ENCODE measurements around the gene BCL11A.

Gene BCL11A

DNA sequence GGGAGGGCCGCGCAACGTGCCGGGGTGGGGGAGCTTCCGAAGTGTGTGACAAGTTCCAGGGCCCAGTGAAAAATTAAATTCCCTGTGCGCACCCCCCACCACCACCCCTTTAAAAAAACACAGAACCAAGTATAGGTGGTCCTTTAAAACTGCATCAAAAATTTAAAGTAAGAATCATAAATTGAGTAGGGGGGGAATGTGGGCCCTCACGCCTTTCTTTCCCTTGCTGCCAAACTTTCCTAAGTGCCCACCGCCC, 2.5 kb downstream of the BCL11A start:
- no peaks in the 10 kb centered on the region for H4K20me1 ChIP-seq (ENCODE audit: insufficient read depth)
- peaks cover 27% of the 10 kb centered on the region for H3K4me1 ChIP-seq (ENCODE audit: low read depth, poor library complexity, severe bottlenecking)
- H3K4me2 ChIP-seq, result peak overlapping the region; percentile 97
- TF ChIP-seq, protein P1, sequence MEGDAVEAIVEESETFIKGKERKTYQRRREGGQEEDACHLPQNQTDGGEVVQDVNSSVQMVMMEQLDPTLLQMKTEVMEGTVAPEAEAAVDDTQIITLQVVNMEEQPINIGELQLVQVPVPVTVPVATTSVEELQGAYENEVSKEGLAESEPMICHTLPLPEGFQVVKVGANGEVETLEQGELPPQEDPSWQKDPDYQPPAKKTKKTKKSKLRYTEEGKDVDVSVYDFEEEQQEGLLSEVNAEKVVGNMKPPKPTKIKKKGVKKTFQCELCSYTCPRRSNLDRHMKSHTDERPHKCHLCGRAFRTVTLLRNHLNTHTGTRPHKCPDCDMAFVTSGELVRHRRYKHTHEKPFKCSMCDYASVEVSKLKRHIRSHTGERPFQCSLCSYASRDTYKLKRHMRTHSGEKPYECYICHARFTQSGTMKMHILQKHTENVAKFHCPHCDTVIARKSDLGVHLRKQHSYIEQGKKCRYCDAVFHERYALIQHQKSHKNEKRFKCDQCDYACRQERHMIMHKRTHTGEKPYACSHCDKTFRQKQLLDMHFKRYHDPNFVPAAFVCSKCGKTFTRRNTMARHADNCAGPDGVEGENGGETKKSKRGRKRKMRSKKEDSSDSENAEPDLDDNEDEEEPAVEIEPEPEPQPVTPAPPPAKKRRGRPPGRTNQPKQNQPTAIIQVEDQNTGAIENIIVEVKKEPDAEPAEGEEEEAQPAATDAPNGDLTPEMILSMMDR (conservative IDR thresholded peaks at IDR 0.05; ENCODE audit: low read depth, low read length), result no peak
- peaks cover 55% of the 10 kb centered on the region for H3K79me2 ChIP-seq (ENCODE audit: insufficient read depth, low read depth)
- peak overlapping the region; percentile 94 for H3K9ac ChIP-seq
- H3K4me3 ChIP-seq (IDR thresholded peaks at IDR 0.05; ENCODE audit: insufficient read depth, low read depth, low read length), result peak overlapping the region; percentile 73
- H3K27ac ChIP-seq, result peak overlapping the region; percentile 96
- H3K36me3 ChIP-seq (ENCODE audit: insufficient read depth), result no peaks in the 10 kb centered on the region
- H2AFZ ChIP-seq (ENCODE audit: low read depth), result peak overlapping the region; percentile 60
- peaks cover 4% of the 10 kb centered on the region; the same call in 1 of the 2 replicates for H3K27me3 ChIP-seq (ENCODE audit: insufficient read depth, low read depth)

DNA sequence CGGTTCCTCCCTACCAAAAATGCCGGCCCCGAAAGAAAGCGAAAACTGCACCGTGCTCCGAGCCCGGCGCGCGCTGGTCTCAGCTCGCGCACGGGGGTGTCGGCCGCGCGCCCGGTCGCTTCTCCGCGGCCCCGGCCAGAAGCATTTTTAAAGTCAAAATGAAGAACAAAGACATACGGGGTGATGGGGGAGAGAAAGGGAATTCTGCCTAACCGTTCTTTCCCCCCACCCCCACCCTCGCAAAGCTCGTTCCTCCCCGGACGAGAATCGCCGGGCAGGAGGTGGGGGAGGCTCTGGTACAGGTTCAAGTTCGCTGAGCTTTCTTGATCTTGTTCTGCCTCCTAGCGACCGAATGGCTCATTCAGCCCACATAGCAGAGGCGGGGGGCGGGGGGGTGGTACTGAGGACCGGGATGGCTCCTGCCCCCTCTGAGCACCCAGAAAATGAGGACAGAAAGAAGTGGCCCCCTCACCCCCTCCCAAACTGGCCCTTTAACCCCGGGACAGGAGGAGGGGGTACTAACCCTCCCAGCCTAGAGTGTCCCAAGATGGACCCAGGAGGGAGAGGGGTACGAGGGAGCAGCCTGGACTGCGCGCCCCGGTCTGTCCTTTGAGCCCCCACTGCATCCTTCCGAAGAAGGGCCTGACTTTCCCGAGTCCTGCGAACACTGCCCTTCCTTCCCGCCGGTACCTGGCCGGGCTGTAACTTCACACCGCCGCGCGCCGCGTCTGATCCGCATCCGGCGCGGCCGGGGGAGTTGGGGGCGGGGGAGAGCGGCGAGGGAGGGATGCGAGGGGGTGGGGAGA, 3.1 kb downstream of the BCL11A start:
- H3K4me1 ChIP-seq (ENCODE audit: low read depth, poor library complexity, severe bottlenecking), result peaks cover 33% of the 10 kb centered on the region
- no peaks in the 10 kb centered on the region for H4K20me1 ChIP-seq (ENCODE audit: insufficient read depth)
- peaks cover 60% of the 10 kb centered on the region for H3K79me2 ChIP-seq (ENCODE audit: insufficient read depth, low read depth)
- H3K27me3 ChIP-seq (ENCODE audit: insufficient read depth, low read depth), result peaks cover 4% of the 10 kb centered on the region; the same call in 1 of the 2 replicates
- peak overlapping the region; percentile 94 for H3K9ac ChIP-seq
- TF ChIP-seq, protein P1 (conservative IDR thresholded peaks at IDR 0.05; ENCODE audit: low read depth, low read length), result peak; percentile 86
- peak overlapping the region; percentile 97 for H3K4me2 ChIP-seq
- peak overlapping the region; percentile 96 for H3K27ac ChIP-seq
- H2AFZ ChIP-seq (ENCODE audit: low read depth), result peak overlapping the region; percentile 60
- H3K36me3 ChIP-seq (ENCODE audit: insufficient read depth), result no peaks in the 10 kb centered on the region
- H3K4me3 ChIP-seq (IDR thresholded peaks at IDR 0.05; ENCODE audit: insufficient read depth, low read depth, low read length), result no peak overlapping the region

DNA sequence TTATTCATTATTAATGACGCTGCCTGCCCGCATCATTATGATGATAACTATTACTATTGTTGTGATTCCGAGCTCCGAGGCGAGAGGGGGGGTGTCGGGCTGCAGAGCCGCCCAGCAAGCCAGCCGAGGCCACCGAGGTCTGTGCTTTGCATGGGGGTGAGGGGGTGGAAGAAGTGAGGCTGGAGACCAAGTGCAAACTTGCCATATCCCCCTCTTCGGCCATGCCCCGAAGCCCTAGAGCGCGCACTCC, 3.6 kb downstream of the BCL11A start:
- TF ChIP-seq, protein P1 (conservative IDR thresholded peaks at IDR 0.05; ENCODE audit: low read depth, low read length), result no peak
- H3K4me2 ChIP-seq, result peak overlapping the region; percentile 97
- H2AFZ ChIP-seq (ENCODE audit: low read depth), result peak overlapping the region; percentile 60
- peaks cover 4% of the 10 kb centered on the region; the same call in 1 of the 2 replicates for H3K27me3 ChIP-seq (ENCODE audit: insufficient read depth, low read depth)
- H3K4me1 ChIP-seq (ENCODE audit: low read depth, poor library complexity, severe bottlenecking), result peaks cover 38% of the 10 kb centered on the region
- H3K9ac ChIP-seq, result peak overlapping the region; percentile 94
- H3K36me3 ChIP-seq (ENCODE audit: insufficient read depth), result no peaks in the 10 kb centered on the region
- peaks cover 62% of the 10 kb centered on the region for H3K79me2 ChIP-seq (ENCODE audit: insufficient read depth, low read depth)
- H3K27ac ChIP-seq, result peak overlapping the region; percentile 96
- no peaks in the 10 kb centered on the region for H4K20me1 ChIP-seq (ENCODE audit: insufficient read depth)
- no peak overlapping the region for H3K4me3 ChIP-seq (IDR thresholded peaks at IDR 0.05; ENCODE audit: insufficient read depth, low read depth, low read length)

DNA sequence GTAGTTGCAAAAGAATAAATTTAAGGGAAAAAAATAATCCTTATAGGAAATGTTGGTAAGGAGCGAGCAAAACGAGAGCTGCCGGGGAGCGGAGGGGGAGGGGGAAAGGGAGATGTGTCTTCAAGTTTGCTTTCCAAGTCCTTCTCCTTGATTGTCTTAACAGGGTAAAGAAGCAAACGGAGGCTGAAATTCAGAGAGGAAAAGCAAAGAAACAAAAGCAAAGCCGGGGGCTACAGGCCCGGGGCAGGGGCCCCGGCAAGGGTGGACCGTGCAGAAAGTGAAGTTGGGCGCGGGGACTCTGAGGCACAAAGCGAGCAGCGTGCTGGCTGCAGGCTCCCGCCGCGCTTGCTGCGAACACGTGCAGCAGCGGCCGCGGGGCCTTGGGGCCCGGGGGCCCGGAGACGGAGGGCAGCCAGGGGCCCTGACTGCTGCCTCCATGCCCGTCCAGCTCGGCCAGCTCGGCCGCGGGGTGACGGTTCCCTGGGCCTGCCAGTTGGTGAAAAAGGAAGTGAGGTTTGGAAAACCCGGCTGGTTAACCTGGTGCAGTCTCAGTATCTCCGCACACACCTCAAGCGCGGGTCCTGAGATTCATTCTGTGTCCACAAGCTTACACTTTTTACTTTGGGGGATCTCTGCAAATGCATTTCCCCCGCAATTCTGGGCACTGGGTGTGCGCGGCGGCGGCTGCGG, 4.1 kb downstream of the BCL11A start:
- Histone ChIP-seq H3K9ac (peak overlapping the region; percentile 94), H3K79me2 (ENCODE audit: insufficient read depth, low read depth) (peaks cover 65% of the 10 kb centered on the region), H4K20me1 (ENCODE audit: insufficient read depth) (no peaks in the 10 kb centered on the region), H3K36me3 (ENCODE audit: insufficient read depth) (no peaks in the 10 kb centered on the region), H3K27ac (peak overlapping the region; percentile 96), H3K4me3 (IDR thresholded peaks at IDR 0.05; ENCODE audit: insufficient read depth, low read depth, low read length) (no peak overlapping the region), H3K4me1 (ENCODE audit: low read depth, poor library complexity, severe bottlenecking) (peaks cover 43% of the 10 kb centered on the region), H2AFZ (ENCODE audit: low read depth) (peak overlapping the region; percentile 60), H3K27me3 (ENCODE audit: insufficient read depth, low read depth) (peaks cover 4% of the 10 kb centered on the region; the same call in 1 of the 2 replicates), H3K4me2 (peak overlapping the region; percentile 97)
- TF ChIP-seq, protein P1 (conservative IDR thresholded peaks at IDR 0.05; ENCODE audit: low read depth, low read length), result no peak

Measured in KMS-11 (cell line).